Neural progenitor cell (in vitro differentiated cells): ENCODE data around the gene RASGRP3. TPM values are rescaled to one million over a fixed set of nuclear protein-coding genes. Genes with fewer than 3 reads are reported as not detected.

Experiments used
- DNase-seq: peaks from one replicate; pipeline ENCODE4 v3.0.0-alpha.2; 2016; ENCODE audit warnings: low spot score
- H2AFZ ChIP-seq: fragments of 200-600 bp; sonication (generic); replicated peaks from 2 replicates; pipeline ENCODE4 v1.6.1; 2016; ENCODE audit warnings: antibody characterized with exemption
- H3F3A ChIP-seq: fragments of 200-600 bp; sonication (generic); 2 replicates; pipeline ENCODE4 v1.6.1; 2016; ENCODE audit warnings: antibody characterized with exemption, low read depth
- H3K27ac ChIP-seq: fragments of 200-600 bp; sonication (generic); 2 replicates; pipeline ENCODE4 v1.5.1; 2016; ENCODE audit warnings: mild to moderate bottlenecking
- H3K27me3 ChIP-seq: fragments of 200-600 bp; sonication (generic); 2 replicates; pipeline ENCODE4 v1.6.1; 2016; ENCODE audit warnings: mild to moderate bottlenecking, moderate library complexity
- H3K36me3 ChIP-seq: fragments of 200-600 bp; sonication (generic); 2 replicates; pipeline ENCODE4 v1.5.1; 2016
- H3K4me1 ChIP-seq: fragments of 200-600 bp; sonication (generic); 2 replicates; pipeline ENCODE4 v1.6.1; 2016; ENCODE audit warnings: mixed run types
- H3K4me2 ChIP-seq: fragments of 200-600 bp; sonication (generic); 2 replicates; pipeline ENCODE4 v1.6.1; 2016
- H3K4me3 ChIP-seq: fragments of 200-600 bp; sonication (generic); 2 replicates; pipeline ENCODE4 v1.5.1; 2016
- H3K79me2 ChIP-seq: fragments of 200-600 bp; sonication (generic); 2 replicates; pipeline ENCODE4 v1.6.1; 2016; ENCODE audit warnings: low read depth
- H3K9ac ChIP-seq: fragments of 200-600 bp; sonication (generic); 2 replicates; pipeline ENCODE4 v1.6.1; 2016
- H3K9me3 ChIP-seq: fragments of 200-600 bp; sonication (generic); 2 replicates; pipeline ENCODE4 v1.5.1; 2016; ENCODE audit warnings: low read depth
- H4K20me1 ChIP-seq: fragments of 200-600 bp; sonication (generic); 2 replicates; pipeline ENCODE4 v1.6.1; 2016; ENCODE audit warnings: low read depth
- H3K27ac Mint-ChIP-seq: 3 replicates; pipeline ENCODE4 v1.8.0; 2021; ENCODE audit warnings: mixed read lengths
- H3K27me3 Mint-ChIP-seq: 2 replicates; pipeline ENCODE4 v1.8.0; 2022; ENCODE audit warnings: low read depth, mild to moderate bottlenecking, inconsistent platforms, moderate library complexity, mixed read lengths; ENCODE audit not compliant: insufficient read depth
- H3K36me3 Mint-ChIP-seq: 3 replicates; pipeline ENCODE4 v1.8.0; 2021; ENCODE audit warnings: mixed read lengths
- H3K4me1 Mint-ChIP-seq: 3 replicates; pipeline ENCODE4 v1.8.0; 2021; ENCODE audit warnings: mixed read lengths
- H3K4me3 Mint-ChIP-seq: 3 replicates; pipeline ENCODE4 v1.8.0; 2021; ENCODE audit warnings: mild to moderate bottlenecking, moderate library complexity, mixed read lengths
- H3K9me3 Mint-ChIP-seq: 3 replicates; pipeline ENCODE4 v1.8.0; 2020; ENCODE audit warnings: mixed read lengths
- EZH2 ChIP-seq: fragments of 200-600 bp; sonication (generic); IDR thresholded peaks from 2 replicates; pipeline ENCODE4 v1.6.1; 2017; ENCODE audit warnings: antibody characterized with exemption, mild to moderate bottlenecking, moderate library complexity
- EZH2phosphoT487 ChIP-seq: fragments of 200-600 bp; sonication (generic); IDR thresholded peaks from 2 replicates; pipeline ENCODE4 v1.6.1; 2017; ENCODE audit warnings: antibody characterized with exemption
- total RNA-seq: library from RNA; depleted of rRNA; stranded (reverse); fragments of >200 nt; gene quantifications from 2 replicates; pipeline ENCODE4 v1.2.3, GENCODE V29; 2015; ENCODE audit warnings: low replicate concordance
- TF ChIP-seq, protein P1 (sequence below): fragments of 200-600 bp; sonication (generic); IDR thresholded peaks from 2 replicates; pipeline ENCODE4 v1.5.1; 2017; ENCODE audit warnings: antibody characterized with exemption, mild to moderate bottlenecking

Gene RASGRP3
- total RNA-seq, 1 donor from 2014 or later: not detected

DNA sequence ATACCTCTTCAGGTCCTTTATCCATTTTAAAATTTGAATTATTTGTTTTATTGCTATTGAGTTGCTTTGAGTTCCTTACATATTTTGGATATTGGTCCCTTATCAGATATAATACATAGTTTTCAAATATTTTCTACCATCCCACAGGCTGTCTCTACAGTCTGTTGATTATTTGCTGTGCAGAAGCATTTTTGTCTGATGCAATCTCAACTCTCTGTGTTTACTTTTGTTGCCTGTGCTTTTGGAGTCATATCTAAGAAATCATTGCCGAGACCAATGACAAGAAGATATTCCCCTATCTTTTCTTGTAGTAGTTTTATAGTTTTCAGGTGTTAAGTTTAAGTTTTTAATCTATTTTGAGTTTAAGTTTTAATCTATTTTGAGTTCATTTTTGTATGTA lies 25.2 kb upstream of the RASGRP3 start:
- H3K4me1 ChIP-seq: no peaks in the 10 kb centered on the region
- no peak overlapping the region for H3K4me2 ChIP-seq
- no peaks in the 10 kb centered on the region for H3F3A ChIP-seq
- Mint-ChIP-seq H3K27ac (no peak overlapping the region), H3K4me3 (no peak overlapping the region), H3K27me3 (no peaks in the 10 kb centered on the region), H3K36me3 (no peaks in the 10 kb centered on the region), H3K9me3 (peaks cover 15% of the 10 kb centered on the region), H3K4me1 (no peaks in the 10 kb centered on the region)
- H3K27me3 ChIP-seq: no peaks in the 10 kb centered on the region
- TF ChIP-seq, protein P1, sequence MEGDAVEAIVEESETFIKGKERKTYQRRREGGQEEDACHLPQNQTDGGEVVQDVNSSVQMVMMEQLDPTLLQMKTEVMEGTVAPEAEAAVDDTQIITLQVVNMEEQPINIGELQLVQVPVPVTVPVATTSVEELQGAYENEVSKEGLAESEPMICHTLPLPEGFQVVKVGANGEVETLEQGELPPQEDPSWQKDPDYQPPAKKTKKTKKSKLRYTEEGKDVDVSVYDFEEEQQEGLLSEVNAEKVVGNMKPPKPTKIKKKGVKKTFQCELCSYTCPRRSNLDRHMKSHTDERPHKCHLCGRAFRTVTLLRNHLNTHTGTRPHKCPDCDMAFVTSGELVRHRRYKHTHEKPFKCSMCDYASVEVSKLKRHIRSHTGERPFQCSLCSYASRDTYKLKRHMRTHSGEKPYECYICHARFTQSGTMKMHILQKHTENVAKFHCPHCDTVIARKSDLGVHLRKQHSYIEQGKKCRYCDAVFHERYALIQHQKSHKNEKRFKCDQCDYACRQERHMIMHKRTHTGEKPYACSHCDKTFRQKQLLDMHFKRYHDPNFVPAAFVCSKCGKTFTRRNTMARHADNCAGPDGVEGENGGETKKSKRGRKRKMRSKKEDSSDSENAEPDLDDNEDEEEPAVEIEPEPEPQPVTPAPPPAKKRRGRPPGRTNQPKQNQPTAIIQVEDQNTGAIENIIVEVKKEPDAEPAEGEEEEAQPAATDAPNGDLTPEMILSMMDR: no peak
- TF ChIP-seq EZH2phosphoT487: no peak
- no peak for TF ChIP-seq EZH2
- no peaks in the 10 kb centered on the region for H3K36me3 ChIP-seq
- H4K20me1 ChIP-seq: no peaks in the 10 kb centered on the region
- no peak overlapping the region for H2AFZ ChIP-seq
- H3K9me3 ChIP-seq: peaks cover 6% of the 10 kb centered on the region
- no peak overlapping the region for H3K27ac ChIP-seq
- no peaks in the 10 kb centered on the region for H3K79me2 ChIP-seq
- no peak for DNase-seq
- H3K9ac ChIP-seq: no peak overlapping the region
- no peak overlapping the region for H3K4me3 ChIP-seq

DNA sequence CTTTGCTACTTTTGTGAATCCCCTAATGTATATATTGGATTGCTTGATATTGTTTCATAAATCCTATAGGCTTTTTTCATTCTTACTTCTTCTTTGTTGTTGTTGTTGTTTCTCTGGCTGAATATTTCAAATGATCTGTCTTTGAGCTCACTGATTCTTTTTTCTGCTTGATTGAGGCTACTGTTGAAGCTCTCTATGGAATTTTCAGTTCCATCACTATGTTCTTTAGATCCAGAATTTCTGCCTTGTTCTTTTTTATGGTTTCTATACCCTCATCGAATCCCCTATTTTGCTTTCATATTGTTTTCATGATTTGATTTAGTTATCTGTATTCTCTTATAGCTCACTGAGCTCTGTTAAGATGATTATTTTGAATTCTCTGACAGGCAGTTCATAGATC lies 24.6 kb upstream of the RASGRP3 start:
- no peak overlapping the region for H3K27ac ChIP-seq
- H3K4me1 Mint-ChIP-seq: no peaks in the 10 kb centered on the region
- H3F3A ChIP-seq: no peaks in the 10 kb centered on the region
- H3K9ac ChIP-seq: no peak overlapping the region
- H3K4me3 ChIP-seq: no peak overlapping the region
- DNase-seq: no peak
- no peaks in the 10 kb centered on the region for H3K27me3 Mint-ChIP-seq
- H3K4me3 Mint-ChIP-seq: no peak overlapping the region
- TF ChIP-seq EZH2: no peak
- H2AFZ ChIP-seq: no peak overlapping the region
- no peaks in the 10 kb centered on the region for H3K79me2 ChIP-seq
- H3K27me3 ChIP-seq: no peaks in the 10 kb centered on the region
- no peaks in the 10 kb centered on the region for H3K36me3 Mint-ChIP-seq
- H3K4me1 ChIP-seq: no peaks in the 10 kb centered on the region
- H3K9me3 ChIP-seq: peaks cover 6% of the 10 kb centered on the region
- no peaks in the 10 kb centered on the region for H3K36me3 ChIP-seq
- peaks cover 15% of the 10 kb centered on the region for H3K9me3 Mint-ChIP-seq
- no peaks in the 10 kb centered on the region for H4K20me1 ChIP-seq
- H3K4me2 ChIP-seq: no peak overlapping the region
- no peak overlapping the region for H3K27ac Mint-ChIP-seq

DNA sequence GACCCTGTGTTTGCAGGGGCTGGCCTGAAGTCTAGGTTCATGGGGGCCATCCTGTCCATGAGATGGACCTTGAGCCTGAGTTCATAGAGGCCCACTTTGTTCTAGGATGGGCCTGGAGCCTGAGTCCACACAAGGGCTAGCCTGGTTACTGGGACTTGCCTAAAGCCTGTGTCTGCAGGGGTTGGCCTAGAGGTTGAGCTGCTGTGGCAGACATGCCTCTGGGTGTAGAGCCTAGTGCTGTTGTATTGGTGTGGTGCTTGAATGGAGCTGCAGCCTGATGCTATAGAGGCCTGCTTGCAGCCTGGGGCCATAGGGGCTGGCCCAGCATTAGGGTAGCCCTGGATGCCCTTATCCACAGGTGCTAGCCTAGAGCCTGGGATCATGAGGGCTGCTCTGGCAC lies 23.9 kb upstream of the RASGRP3 start:
- Histone ChIP-seq H3K9me3 (peaks cover 6% of the 10 kb centered on the region), H3K9ac (no peak overlapping the region), H3K27me3 (no peaks in the 10 kb centered on the region), H3K4me1 (no peaks in the 10 kb centered on the region), H3F3A (no peaks in the 10 kb centered on the region), H4K20me1 (no peaks in the 10 kb centered on the region), H3K79me2 (no peaks in the 10 kb centered on the region), H3K4me2 (no peak overlapping the region), H2AFZ (no peak overlapping the region), H3K27ac (no peak overlapping the region), H3K4me3 (no peak overlapping the region), H3K36me3 (no peaks in the 10 kb centered on the region)
- Mint-ChIP-seq H3K4me1 (no peaks in the 10 kb centered on the region), H3K4me3 (no peak overlapping the region), H3K27me3 (no peaks in the 10 kb centered on the region), H3K27ac (no peak overlapping the region), H3K36me3 (no peaks in the 10 kb centered on the region), H3K9me3 (peaks cover 15% of the 10 kb centered on the region)
- DNase-seq: no peak
- TF ChIP-seq EZH2phosphoT487: no peak
- TF ChIP-seq EZH2: no peak
- TF ChIP-seq, protein P1: no peak

DNA sequence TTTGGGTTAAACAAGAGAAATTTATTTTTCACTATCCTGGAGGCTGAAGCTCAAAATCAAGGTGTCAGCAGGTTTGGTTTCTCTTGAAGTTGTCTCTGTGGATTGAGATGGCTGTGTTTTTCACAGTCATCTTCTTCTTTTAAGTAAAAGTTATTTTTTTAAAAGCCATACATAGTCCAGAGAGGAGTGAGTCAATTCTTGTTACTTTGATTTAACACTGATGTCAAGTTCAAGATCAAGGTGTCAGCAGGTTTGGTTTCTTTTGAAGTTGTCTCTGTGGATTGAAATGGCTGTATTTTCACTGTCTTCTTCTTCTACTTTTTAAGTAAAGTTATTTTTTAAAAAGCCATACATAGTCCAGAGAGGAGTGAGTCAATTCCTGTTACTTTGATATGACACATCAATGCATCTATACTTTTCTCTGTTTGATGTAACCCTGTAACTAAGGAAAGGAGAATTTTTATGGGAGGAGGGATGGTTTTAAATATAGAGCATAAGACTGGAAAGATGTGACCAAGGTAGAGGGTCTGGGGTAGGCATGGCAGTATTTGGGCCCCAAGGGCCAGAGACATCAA lies 22.5 kb upstream of the RASGRP3 start:
- H3K9me3 Mint-ChIP-seq: peaks cover 15% of the 10 kb centered on the region

More for the DNA sequence above, 22.5 kb upstream of the RASGRP3 start:
- Histone ChIP-seq H3K79me2 (no peaks in the 10 kb centered on the region), H2AFZ (no peak overlapping the region), H3K27me3 (no peaks in the 10 kb centered on the region), H3F3A (no peaks in the 10 kb centered on the region), H3K9me3 (peaks cover 6% of the 10 kb centered on the region), H3K4me2 (no peak overlapping the region), H3K27ac (no peak overlapping the region), H3K4me3 (no peak overlapping the region), H3K36me3 (no peaks in the 10 kb centered on the region), H4K20me1 (no peaks in the 10 kb centered on the region), H3K9ac (no peak overlapping the region), H3K4me1 (no peaks in the 10 kb centered on the region)
- no peak for DNase-seq
- TF ChIP-seq, protein P1: no peak
- TF ChIP-seq EZH2 (no peak), EZH2phosphoT487 (no peak)
- Mint-ChIP-seq H3K36me3 (no peaks in the 10 kb centered on the region), H3K4me1 (no peaks in the 10 kb centered on the region), H3K4me3 (no peak overlapping the region), H3K27ac (no peak overlapping the region), H3K27me3 (no peaks in the 10 kb centered on the region)
